ENCODE measurements around the gene IL17B. TPM values are rescaled to one million over a fixed set of nuclear protein-coding genes. Genes with fewer than 3 reads are reported as not detected.

IL17B gene
- total RNA-seq, 2 donors from 2014 or later: 0.83 to 2.9 TPM

GRCh38 chr5:149352169-149352568 lies 26.9 kb downstream of the IL17B start:
- Histone ChIP-seq H3K27me3 (no peaks in the 10 kb centered on the region), H3K4me1 (peaks cover 0 to 11% of the 10 kb centered on the region in 2 donors), H3K9me3 (no peaks in the 10 kb centered on the region), H3K36me3 (peaks cover 49% of the 10 kb centered on the region), H3K27ac (no peak overlapping the region), H3K4me3 (no peak overlapping the region)
- TF ChIP-seq, protein P1, sequence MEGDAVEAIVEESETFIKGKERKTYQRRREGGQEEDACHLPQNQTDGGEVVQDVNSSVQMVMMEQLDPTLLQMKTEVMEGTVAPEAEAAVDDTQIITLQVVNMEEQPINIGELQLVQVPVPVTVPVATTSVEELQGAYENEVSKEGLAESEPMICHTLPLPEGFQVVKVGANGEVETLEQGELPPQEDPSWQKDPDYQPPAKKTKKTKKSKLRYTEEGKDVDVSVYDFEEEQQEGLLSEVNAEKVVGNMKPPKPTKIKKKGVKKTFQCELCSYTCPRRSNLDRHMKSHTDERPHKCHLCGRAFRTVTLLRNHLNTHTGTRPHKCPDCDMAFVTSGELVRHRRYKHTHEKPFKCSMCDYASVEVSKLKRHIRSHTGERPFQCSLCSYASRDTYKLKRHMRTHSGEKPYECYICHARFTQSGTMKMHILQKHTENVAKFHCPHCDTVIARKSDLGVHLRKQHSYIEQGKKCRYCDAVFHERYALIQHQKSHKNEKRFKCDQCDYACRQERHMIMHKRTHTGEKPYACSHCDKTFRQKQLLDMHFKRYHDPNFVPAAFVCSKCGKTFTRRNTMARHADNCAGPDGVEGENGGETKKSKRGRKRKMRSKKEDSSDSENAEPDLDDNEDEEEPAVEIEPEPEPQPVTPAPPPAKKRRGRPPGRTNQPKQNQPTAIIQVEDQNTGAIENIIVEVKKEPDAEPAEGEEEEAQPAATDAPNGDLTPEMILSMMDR (IDR thresholded peaks at IDR 0.05): no peak
- no peak for DNase-seq (ENCODE audit: low spot score)

DNA sequence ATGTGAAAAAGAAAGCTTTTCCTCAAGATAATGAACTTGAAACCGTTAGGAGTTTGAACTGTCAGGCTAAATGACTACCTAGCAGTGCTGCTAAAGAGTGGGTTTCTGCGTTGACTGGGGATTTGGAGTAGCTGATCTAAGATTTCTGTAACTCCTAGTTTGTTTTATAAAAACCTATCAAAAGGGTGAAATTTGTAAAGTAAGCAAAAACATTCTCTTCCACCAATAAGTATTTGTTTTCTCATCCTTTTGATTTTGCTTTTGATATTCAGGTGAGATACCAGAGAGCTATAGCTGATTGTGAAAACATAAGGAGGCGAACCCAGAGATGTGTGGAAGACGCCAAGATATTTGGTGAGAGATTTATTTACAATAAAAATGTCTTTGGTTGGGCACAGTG lies 29.7 kb downstream of the IL17B start:
- DNase-seq (ENCODE audit: low spot score): no peak
- TF ChIP-seq, protein P1 (IDR thresholded peaks at IDR 0.05): no peak
- Histone ChIP-seq H3K4me3 (no peak overlapping the region), H3K9me3 (no peaks in the 10 kb centered on the region), H3K27me3 (no peaks in the 10 kb centered on the region), H3K4me1 (peaks cover 0 to 30% of the 10 kb centered on the region in 2 donors), H3K27ac (no peak overlapping the region), H3K36me3 (peaks cover 49% of the 10 kb centered on the region)

- no peaks in the 10 kb centered on the region for H3K9me3 ChIP-seq
- TF ChIP-seq, protein P1 (IDR thresholded peaks at IDR 0.05): no peak
- no peaks in the 10 kb centered on the region for H3K27me3 ChIP-seq
- H3K4me1 ChIP-seq: peaks cover 0 to 35% of the 10 kb centered on the region in 2 donors
- peaks cover 49% of the 10 kb centered on the region for H3K36me3 ChIP-seq
- no peak overlapping the region for H3K4me3 ChIP-seq
- no peak overlapping the region for H3K27ac ChIP-seq
- DNase-seq (ENCODE audit: low spot score): no peak
Measured at GRCh38 chr5:149348518-149348917, 30.6 kb downstream of the IL17B start.

- H3K4me1 ChIP-seq: peaks cover 0 to 35% of the 10 kb centered on the region in 2 donors
- H3K27ac ChIP-seq: peak overlapping the region; percentile 83 to 86
- TF ChIP-seq, protein P1 (IDR thresholded peaks at IDR 0.05): no peak
Measured at GRCh38 chr5:149345892-149346222, 33.2 kb downstream of the IL17B start.

DNA sequence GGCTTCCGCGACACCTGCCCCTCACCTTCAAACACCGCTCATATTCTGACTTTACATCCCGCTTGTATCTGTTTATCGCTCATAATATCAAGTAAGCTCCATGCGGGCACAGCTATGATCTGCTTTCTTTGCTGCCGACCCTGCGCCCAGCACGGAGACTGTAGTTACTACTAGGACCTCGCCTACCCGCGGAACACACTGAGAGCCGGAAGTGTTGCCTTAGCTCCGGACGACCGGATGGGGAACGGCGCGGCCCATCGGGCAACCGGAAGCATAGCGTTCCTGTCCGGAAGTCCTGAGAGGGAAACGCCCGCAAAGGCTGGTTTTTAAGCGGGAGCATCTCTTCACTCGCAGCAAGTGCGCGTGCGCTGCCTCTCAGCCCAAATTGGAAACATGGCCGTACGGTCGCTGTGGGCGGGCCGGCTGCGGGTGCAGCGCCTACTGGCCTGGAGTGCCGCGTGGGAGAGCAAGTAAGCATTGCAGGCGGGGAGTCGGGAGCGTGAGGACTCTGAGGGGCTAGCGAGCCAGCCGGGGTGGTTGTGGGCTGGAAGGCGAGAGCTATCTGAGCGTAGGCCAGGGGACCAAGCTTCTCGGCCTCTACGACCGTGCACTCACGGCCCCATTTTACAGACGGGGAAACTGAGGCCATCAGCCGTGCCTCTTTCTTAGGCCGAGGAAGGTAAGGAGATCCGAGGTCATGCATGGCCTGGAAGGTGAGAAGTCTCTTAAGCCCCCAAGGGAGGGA lies 33.8 kb downstream of the IL17B start, which contains the start of gene GRPEL2:
Gene GRPEL2, plus strand, starts transcription at position 353 of the 745 bp plus-strand sequence. Its CDS starts 41 bp downstream, at position 394.
- DNase-seq (ENCODE audit: low spot score): peak; percentile 97
- Histone ChIP-seq H3K27me3 (no peaks in the 10 kb centered on the region), H3K4me3 (peak within 1 kb of the TSS; percentile 79 to 81), H3K4me1 (peaks cover 0 to 35% of the 10 kb centered on the region in 2 donors), H3K9me3 (no peaks in the 10 kb centered on the region), H3K36me3 (peaks cover 41% of the 10 kb centered on the region), H3K27ac (peak within 1 kb of the TSS; percentile 83 to 86)
- TF ChIP-seq, protein P1 (IDR thresholded peaks at IDR 0.05): no peak

More at GRCh38 chr5:149345892-149346222, 33.2 kb downstream of the IL17B start:
- no peaks in the 10 kb centered on the region for H3K9me3 ChIP-seq
- H3K36me3 ChIP-seq: peaks cover 41% of the 10 kb centered on the region
- DNase-seq (ENCODE audit: low spot score): no peak
- H3K4me3 ChIP-seq: peak overlapping the region; percentile 79 to 81
- no peaks in the 10 kb centered on the region for H3K27me3 ChIP-seq

Measured in right atrium auricular region (tissue), 2 donors.